Hematopoietic multipotent progenitor cell treated with erythropoietin and hydrocortisone succinate and interleukin-3 and kit ligand, for 8 days (in vitro differentiated cells): Measurements from ENCODE around the gene ALDH1A1.
A peak's percentile ranks its signal among the peaks of the same experiment; 100 is the strongest.

Experiments used
- DNase-seq: peaks from one replicate; pipeline ENCODE4 v3.0.0-alpha.2; 2015

The ALDH1A1 gene

DNA sequence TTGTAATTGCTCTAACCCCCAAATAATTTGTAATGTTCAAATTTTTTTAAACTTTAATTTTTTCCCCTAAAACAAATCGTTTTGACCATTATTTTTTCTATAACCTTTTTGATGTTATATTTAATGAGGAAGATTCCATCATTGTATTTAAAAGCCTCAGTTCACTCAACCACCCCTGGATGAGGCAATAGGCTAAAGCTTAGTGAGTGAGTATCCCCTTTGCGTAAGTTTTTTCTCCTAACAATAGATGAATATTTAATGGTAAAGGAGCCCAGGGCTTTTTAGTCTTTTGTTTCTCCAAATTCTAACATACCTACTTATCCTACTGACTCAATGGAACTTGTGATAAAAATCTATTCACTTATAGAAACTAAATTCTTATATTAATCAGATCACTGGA lies 38.1 kb downstream of the ALDH1A1 start:
- no peak for DNase-seq

DNA sequence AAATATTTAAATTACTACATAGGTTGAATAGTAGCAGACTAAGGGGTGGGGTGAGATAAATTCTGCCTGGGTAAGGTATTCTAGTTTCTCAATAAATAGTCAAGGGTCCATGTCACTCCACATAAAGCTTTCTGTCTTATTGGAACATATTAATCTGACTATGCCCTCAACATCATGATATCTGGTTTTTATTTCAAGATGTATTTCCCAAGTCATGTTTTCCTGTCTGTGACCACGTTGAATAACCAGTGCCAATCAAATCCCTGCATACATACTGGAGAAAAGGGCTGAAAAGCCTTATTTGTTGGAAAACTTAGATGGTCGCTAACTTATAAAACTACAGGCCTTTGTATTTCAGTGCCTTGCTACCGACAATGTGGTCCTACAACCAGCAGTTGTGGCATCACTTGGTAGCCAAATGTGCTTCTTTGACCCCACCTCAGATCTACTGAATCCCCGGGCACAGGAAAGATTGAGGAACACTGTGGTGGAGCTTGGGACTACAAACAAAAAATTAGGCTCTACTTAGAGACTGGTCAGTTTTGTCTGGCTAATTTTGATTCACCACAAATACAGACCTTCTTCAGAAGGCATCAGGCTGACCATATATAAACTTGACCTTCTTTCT lies 39.4 kb downstream of the ALDH1A1 start:
- no peak for DNase-seq

DNA sequence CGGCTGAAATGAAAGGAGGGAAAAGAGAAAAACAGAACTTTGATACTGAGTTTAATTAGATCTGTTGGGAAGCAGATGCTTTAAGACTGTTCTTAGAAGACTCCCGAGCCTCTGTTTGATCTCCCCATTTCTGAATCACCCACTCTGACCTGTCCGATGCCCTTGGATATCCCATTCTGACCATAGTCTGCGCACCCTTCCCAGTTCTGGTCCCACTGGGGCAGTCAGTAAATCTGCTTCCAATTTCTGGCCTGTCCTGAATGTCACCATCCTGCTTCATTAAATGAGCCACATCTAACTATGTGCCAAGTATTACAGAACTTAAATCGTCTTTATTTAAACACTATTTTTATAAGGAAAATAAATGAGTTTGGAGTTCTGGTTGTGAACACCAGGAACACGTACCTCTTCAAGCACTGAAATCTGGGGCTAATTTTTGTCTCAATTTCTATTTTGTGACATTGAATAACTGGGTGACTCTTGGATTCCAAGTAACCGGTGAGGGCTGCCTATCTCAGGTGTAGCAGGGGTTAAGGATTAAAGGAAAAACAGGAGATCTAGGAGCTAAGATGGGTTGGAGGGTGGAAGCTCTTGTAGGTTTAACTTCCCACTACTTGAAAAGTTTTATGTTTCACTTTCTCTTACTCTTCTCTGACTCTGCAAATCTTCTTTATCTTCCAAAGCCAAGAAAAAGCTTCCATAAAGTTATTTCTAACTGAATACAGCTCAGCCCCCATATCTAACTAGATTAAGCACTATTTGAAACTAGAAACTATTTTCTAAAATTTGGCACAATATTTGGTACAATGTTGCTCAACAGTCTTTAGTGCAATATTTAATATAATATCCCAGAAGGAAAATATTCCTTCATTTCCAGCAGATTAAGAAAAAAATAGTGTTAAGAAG lies 40.1 kb downstream of the ALDH1A1 start:
- DNase-seq = no peak

DNA sequence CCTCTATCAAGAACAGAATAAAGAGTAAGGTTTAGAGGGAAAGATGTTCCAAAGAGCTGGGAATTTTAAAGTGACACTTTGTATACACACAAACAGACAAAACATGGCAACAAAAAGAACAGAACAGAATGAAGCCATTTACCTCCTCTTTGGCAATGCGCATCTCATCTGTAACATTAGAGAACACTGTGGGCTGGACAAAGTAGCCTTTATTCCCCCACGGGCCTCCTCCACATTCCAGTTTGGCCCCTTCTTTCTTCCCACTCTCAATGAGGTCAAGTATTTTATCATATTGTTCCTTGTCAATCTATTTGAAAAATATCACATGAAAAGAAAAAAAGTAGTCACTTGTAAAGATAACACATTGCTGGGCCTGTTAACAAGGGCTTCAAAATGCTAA lies 41.0 kb downstream of the ALDH1A1 start:
- DNase-seq = no peak

DNA sequence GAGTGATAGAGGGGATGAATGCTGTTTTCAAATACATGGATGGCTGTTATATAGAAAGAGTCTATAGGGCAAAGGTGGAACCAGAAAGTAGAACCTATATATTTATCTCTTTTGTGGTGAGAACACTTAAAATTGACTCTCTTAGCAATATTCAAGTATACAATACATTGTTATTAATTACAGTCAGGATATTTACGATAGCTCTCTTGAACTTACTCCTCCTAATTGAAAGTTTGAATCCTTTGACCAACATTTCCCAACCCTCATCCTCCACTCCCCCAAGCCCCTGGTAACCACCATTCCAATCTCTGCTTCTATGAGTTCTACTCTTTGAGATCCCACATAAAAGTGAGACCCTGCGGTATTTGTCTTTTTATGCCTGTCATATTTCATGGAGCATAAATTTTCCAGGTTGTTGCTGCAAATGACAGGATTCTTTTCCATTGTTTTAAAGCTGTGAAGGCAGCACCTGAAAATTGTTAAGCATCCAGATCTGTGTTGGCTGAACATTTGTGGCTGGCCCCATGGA lies 41.5 kb downstream of the ALDH1A1 start:
- no peak for DNase-seq

DNA sequence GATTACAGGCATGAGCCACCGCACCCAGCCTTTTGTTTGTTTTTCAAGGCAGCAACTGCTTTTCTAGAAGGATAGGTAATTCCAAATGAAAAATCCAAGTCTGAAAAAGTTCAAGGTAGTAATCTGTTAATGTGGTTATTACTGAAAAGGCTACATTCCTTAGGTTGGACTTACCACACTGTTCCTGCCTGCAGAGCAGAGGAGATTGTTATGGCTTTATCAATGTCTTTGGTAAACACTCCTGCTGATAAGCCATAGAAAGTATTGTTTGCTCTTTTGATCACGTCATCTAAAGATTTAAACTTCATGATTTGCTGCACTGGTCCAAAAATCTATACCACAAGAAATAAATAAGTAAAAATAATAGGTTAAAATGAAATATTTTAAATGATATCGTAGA lies 43.4 kb downstream of the ALDH1A1 start:
- DNase-seq = no peak

DNA sequence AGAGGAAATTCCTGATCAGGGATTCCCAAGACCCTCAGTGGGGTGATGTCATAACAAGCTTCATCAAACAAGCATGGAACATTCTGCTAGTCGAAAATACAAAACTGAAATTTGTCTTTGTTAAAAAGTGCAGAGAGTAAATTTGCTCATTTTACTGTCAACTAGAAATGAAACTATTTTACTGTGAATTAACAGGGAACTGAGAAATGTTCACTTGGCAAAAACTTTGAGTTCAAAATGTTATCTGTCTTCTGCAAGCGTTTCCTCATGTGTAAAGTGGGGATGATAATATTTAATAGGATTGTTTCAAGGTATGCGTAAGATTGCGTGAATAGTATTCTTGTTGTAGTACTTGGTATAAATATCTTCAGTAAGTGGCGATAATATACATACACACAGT lies 45.4 kb downstream of the ALDH1A1 start:
- peak; percentile 47 for DNase-seq

DNA sequence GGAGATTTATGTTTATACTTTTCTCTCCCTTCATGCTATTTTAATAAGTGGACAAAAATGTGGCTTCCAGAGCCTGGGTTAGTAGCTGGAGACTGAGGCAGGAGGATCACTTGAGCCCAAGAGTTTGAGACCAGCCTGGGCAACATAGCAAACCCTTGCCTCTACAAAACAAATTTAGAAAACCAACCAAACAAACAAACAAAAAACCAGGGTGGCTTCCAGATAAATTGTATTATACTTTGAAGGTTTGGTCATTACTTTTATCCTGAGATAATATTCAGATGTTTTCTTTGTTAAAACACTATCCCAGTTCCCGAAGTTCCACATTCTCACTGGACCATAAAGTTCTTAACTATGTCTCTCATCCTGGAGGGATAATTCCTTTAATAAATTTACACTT lies 46.0 kb downstream of the ALDH1A1 start:
- no peak for DNase-seq

DNA sequence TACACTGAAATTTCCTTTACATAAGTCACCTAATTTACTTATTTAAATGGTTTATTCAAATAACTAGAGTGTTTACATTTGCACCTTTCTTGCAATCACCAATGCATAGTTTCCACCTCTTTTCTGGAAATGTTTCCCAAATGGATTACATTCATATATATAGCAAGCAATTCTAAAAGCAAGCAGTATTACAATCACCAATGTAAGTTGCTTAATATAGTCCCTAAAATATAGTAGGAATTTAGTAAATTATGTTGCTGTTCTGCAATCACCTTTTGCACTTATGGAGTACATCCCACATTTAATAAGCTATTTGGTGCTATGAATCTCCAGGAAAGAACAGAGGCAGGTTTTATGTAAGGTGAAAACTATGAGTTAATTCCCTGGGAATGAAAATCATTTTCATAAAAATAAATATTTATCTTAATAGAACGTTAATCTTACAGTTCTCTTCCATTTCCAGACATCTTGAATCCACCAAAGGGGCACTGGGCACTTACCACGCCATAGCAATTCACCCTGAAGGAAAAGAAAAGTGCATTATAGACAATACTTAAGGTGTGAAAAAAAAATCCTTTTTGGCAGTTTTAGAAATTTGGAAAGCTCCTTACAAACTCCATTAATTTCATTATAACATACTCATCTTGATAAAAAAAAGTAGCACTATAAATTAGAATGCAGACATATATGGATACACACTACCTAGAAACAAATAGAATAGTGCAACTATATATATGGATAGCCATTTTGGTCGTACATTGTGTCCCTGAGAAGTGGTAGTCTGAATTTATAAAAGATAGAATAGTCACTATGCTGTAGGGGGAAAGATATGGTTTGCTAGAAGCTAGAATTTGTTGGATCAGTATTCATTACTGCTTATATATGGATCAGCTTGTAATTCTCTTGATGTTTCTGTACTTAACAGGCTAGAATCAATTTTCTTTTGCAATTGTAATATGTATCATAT lies 47.1 kb downstream of the ALDH1A1 start:
- DNase-seq = no peak

DNA sequence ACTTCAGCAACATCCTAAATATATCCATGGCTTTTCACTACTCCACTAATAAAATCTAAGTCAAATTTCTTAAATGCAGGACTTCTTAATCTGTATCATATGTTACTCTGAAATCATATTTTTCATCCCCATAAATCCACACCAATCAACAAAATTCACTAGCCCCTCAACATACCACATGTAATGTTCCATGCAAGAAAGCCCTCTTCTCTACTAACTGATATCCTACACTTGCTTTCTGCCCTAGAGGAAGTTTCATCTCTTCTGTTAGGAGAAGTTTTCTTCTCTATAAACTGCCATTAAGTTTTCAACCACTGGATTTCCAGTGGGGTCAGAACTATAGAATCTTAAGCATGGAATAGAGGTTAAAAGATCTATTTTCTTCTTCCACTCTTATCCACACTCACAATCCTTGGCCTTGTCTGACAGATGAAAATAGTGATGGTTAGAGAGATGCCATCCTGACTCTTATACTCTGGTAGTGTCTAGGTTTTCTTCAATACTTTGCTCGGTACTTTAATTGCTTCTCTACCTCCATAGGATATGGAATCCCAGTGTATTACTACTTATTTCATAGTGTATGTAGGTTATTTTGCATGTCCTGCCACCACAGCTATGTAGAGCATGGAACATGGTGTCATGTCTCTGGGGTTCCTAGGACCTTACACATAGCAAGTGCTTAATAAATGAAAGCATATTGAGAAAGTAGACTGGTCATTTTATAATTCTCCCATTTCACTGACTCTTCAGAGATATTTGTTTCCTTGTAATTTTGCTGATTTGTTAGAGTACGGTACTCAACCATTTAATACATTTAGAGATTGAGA lies 48.4 kb downstream of the ALDH1A1 start:
- DNase-seq = no peak

DNA sequence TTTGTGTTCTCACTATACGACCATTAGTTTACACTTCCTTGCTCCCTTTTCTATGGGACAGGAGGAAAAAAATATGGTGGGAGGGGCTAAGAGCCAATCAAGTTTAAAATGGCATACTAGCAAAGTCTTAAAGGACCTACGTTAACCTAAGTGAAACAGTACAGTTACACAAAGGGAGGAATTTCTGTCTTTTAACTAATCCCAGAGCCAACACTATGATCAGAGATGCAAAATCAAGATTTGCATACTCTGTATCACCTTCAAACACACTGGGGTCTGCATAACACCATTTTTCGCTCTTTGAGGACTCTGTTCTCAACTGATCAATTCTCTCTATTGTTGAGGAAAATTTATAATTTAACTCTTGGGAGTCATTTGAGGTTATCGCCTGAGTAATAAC lies 49.8 kb downstream of the ALDH1A1 start:
- no peak for DNase-seq

DNA sequence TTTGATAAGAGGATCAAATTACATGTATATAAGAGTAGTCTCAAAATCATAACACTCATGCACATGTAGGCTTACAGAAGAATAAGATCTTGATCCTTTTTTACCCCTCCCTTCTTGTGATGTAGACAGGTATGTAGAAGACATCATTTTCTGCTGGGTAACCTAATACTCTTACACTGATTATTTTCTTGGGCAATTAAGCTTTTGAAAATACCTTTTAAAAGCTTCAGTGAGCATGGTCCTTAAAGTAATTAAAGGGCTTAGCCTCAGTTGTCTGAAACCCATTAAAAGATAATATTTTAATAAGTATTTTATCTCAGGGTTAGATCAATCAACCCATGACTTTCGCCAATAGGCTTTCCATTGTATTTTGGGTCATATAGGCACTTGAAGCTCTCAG lies 50.6 kb downstream of the ALDH1A1 start:
- DNase-seq = no peak

DNA sequence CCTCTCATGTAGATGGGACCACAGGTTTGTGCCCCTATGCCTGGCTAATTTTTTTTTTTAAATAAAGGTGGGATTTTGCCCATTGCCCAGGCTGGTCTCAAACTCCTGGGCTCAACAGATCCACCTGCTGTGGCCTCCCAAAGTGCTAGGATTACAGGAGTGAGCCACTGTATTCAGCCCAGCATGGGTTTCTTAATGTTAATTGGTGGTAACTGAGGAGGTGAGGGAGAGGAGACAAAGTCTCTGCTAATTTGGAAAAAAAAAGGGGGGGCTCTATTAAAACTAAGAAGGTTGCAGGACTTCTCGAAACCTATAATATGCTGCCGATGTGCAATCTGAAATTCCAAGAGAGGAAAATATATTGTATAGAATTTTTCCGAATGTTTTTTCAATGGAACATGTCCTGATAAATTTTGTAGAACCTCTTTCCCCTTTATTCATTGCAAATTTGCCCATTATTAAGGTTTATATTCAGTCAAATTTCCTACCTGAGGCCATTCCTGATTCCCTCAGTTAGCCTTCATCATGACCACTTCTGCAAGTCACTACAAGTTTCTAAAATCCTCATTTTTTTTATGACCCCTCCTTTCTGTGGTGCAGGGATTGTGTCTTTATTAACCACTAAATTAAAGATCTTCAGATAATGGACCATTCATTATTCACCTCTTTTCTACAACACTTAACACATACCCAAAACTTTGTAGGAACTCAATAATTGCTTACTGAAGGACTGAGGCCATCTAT lies 52.9 kb downstream of the ALDH1A1 start:
- DNase-seq = no peak

DNA sequence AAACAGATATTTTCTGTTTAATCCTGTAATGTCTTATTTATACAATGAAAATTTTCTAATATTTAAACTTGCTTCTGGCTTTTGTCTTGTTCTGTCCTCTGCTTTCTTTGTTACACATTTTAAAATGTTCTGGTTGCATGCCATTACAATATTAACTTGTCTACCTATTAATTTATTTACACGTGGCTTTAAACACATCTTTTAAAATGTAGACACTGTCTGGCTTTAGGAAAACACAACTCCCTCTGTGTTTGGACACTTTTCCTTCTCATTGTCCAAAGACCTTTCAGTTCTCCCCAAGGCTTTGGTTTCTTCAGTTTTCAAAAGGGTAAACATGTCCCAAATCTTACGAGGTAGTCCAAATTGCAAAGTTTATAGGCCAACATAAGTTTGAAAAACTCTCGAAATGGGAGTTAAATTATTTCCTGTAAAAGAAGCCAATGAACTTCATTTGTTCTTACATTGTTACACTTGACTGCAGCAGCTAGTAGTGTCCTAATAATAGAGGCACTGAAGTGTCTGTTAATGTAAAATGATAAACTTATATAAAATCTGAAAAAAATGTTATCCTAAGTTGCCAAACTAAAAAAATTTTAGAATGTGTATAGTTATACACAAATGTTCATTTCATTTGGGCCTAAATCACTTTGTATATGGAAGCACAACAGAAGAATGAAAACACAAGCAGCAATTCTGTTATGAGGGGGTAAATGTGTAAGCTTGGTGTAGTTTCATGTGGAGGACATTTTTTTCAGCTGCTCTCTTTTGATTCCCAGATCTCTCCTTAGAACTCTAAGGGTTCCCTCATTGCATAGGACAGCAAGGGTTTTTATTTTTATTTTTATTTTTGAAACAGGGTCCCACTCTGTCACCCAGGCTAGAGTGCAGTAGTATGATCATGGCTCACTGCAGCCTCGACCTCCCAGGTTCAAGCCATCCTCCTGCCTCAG lies 53.8 kb downstream of the ALDH1A1 start:
- no peak for DNase-seq

DNA sequence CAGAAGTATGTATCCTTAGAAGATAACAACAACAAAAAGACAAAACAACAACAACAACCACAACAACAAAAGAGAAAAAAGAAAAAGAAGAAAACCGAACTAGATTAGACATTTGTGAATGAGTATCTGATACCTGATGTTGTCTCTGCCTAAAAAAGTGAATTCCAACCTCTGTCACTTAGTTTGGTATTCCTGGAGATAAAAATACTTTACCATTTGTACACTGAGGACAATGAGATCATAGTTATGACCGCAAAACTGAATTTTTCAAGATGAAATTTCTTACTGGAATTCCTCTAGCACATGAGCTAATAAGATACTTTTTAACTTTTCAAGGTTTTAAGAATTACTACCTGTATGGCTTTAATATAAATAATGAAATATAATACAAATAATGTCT lies 54.5 kb downstream of the ALDH1A1 start:
- no peak for DNase-seq

DNA sequence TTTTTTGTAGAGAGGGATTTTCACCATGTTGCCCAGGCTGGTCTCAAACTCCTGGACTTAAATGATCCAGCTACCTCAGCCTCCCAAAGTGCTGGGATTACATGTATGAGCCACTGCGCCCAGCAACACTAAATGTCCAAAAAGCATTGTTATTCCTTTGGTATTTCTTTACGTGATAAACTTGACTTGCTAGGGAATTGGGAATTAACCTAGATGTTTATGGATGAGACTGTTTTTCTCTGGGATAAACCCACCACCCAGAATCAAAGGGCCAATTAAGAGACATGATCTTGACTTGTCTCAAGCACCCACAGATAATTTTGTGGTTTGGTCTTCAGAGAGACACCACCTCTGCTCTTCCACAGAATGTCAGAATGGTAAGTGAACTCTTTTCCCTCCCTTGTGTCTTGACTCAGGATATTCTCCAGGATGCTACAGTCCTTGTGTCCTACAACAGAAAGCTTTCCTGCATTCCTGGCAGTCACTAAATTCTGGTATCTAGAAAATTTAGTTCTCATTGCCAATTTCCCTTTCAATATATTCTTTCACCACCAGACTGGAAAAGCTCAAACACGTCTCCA lies 55.7 kb downstream of the ALDH1A1 start:
- no peak for DNase-seq

DNA sequence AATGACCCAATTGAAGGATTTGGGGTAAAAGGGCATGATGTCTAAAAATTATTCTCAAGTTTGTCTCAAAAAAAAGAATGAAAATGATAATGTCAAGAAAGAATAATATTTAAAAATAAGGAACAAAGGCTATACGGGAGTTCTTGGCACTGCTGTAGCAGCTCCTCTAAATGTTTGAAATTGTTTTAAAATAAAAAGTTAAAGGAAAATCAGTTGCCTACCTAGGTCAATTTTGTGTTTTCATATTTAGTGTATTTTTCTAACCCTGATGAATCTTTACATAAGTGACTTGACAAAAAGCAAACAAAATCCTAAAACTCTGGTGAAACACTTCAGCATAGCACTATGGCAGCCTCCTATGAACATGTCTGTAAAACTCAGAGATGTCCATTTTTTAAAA lies 56.4 kb downstream of the ALDH1A1 start:
- DNase-seq = no peak

DNA sequence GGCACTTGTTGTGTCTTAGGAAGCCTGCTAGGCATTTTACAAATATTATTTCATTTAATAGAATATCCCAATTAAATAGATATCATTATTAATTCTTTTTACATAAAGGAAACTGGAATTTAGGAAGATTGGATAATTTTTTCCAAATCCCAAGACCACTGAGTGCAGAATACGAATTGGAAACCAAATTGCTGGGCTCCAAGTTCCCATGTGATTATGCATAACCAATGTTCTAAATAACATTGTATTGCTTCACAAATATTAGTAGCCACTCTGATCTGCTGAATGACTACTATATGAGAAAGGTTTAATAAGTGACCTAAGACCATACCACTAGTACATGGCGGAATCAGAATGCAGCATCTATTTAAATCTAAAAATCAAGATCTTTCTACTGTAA lies 57.7 kb downstream of the ALDH1A1 start:
- DNase-seq = no peak

DNA sequence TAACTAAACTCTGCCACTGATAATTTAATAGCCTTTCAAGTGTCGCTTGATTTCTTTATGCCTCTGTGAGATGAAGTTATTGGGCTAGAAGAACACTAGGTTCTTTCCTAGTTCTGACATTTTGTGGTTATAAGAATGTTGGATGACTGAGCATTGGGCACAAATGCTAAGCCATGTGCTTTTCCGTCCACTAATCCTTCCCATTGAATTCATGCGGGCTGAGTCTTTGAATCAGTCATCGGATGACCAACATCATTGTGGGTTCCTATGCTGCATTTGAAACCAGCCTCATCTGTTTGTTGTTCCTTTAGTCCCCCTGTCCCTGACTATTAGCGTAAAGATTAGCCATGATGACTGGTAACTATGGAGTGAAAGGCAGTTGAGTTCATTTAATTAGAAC lies 58.5 kb downstream of the ALDH1A1 start:
- no peak for DNase-seq

DNA sequence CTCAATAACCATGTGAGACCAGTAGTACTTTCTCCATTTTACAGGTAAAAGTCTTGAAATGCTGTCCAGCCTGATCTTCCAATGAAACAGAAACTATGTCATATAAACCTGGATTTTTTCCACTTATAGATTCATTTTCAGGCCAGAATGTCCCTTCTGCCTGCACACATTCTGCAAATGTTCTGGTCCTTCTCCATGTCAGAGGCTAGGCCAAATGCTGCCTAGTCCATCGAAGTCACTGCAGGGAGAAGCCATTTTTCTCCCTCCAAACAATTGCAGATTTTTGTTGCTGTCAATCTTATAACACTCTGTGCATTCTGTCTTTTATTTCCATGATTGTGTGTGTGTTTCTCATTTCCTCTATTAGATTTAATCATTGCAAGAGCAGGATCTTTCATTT lies 59.4 kb downstream of the ALDH1A1 start:
- DNase-seq = no peak
